GM20431 (cell line): ENCODE measurements around the gene ZNF22.

Source experiments
- in situ Hi-C: fragments of 300-500 bp; cut with MseI, MboI; formaldehyde crosslinking; loops from one replicate; pipeline ENCODE4 v1.15.0; 2020; ENCODE audit warnings: low sequenced_read_pairs; ENCODE audit not compliant: unreplicated experiment

The ZNF22 gene

GRCh38 chr10:44975431-44976331, 25.0 kb upstream of the ZNF22 start:
- in situ Hi-C loops = loop anchor here (10.0 kb wide), 1 partner anchor 51 kb away; no protein-coding TSS in a partner anchor

GRCh38 chr10:44976352-44977198, 24.1 kb upstream of the ZNF22 start:
- in situ Hi-C loops = loop anchor here (10.0 kb wide), 1 partner anchor 52 kb away; no protein-coding TSS in a partner anchor

- in situ Hi-C loops = loop anchor here (10.0 kb wide), 1 partner anchor 53 kb away; no protein-coding TSS in a partner anchor
Measured at GRCh38 chr10:44977287-44978212, 23.2 kb upstream of the ZNF22 start.

GRCh38 chr10:44978213-44978569, 22.5 kb upstream of the ZNF22 start:
- in situ Hi-C loops = loop anchor here (10.0 kb wide), 1 partner anchor 53 kb away; no protein-coding TSS in a partner anchor

GRCh38 chr10:44978570-44979280, 22.0 kb upstream of the ZNF22 start, which contains the start of gene DEPP1:
TSS of gene DEPP1 (minus strand) at chr10:44978809. CDS start at chr10:44978030, 779 bp downstream.
- in situ Hi-C loops = loop anchor here (10.0 kb wide), 1 partner anchor 54 kb away; no protein-coding TSS in a partner anchor

- in situ Hi-C loops = loop anchor here (10.0 kb wide), 1 partner anchor 55 kb away; no protein-coding TSS in a partner anchor
Measured at GRCh38 chr10:44979281-44980191, 21.2 kb upstream of the ZNF22 start.

GRCh38 chr10:44980309-44981171, 20.2 kb upstream of the ZNF22 start:
- in situ Hi-C loops = no loop called here

GRCh38 chr10:44981172-44982113, 19.3 kb upstream of the ZNF22 start:
- in situ Hi-C loops = no loop called here

GRCh38 chr10:44982114-44982460, 18.6 kb upstream of the ZNF22 start:
- in situ Hi-C loops = no loop called here

- in situ Hi-C loops = no loop called here
Measured at GRCh38 chr10:44982496-44982895, 18.2 kb upstream of the ZNF22 start.

- in situ Hi-C loops = no loop called here
Measured at GRCh38 chr10:44983066-44983894, 17.4 kb upstream of the ZNF22 start.

- in situ Hi-C loops = no loop called here
Measured at GRCh38 chr10:44983895-44984278, 16.8 kb upstream of the ZNF22 start.

GRCh38 chr10:44984671-44985101, 16.0 kb upstream of the ZNF22 start:
- in situ Hi-C loops = no loop called here

GRCh38 chr10:44985175-44985681, 15.5 kb upstream of the ZNF22 start:
- in situ Hi-C loops = no loop called here

- in situ Hi-C loops = no loop called here
Measured at GRCh38 chr10:44986179-44986578, 14.5 kb upstream of the ZNF22 start.
